Tibial artery (tissue), 4 donors: ENCODE data around the gene DPP6.

Experiments
- DNase-seq, 2 donors: peaks; one replicate each; pipeline ENCODE4 v3.0.0-alpha.2; 2019
- H3K27ac ChIP-seq, 2 donors: fragments of 200-600 bp; sonication (generic) in 1 of 2; 1 replicate in 1 of 2; 2 replicates in 1 of 2; pipeline ENCODE4 v1.5.1; 2018 to 2019; ENCODE audit warnings: mild to moderate bottlenecking in 1 of 2
- H3K27me3 ChIP-seq, 2 donors: fragments of 200-600 bp; sonication (generic) in 1 of 2; one replicate each; pipeline versions ENCODE4 v1.5.1 to v1.6.0; 2016 to 2019
- H3K36me3 ChIP-seq, 3 donors: fragments of 200-600 bp; sonication (generic) in 2 of 3; one replicate each; pipeline ENCODE4 v1.5.1; 2016 to 2019; ENCODE audit warnings: mild to moderate bottlenecking in 2 of 3
- H3K4me1 ChIP-seq, 4 donors: fragments of 200-600 bp; sonication (generic) in 2 of 4; 1 replicate in 3 of 4; 2 replicates in 1 of 4; pipeline ENCODE4 v1.5.1; 2016 to 2019
- H3K4me3 ChIP-seq, 2 donors: fragments of 200-600 bp; sonication (generic) in 1 of 2; 1 replicate in 1 of 2; 2 replicates in 1 of 2; pipeline ENCODE4 v1.5.1; 2018 to 2019; ENCODE audit warnings: mild to moderate bottlenecking in 2 of 2
- H3K9me3 ChIP-seq, 3 donors: fragments of 200-600 bp; sonication (generic) in 1 of 3; one replicate each; pipeline ENCODE4 v1.5.1; 2016 to 2019
- intact Hi-C: fragments of 100-400 bp; cut with DNase I; formaldehyde crosslinking; loops from one replicate; pipeline ENCODE4 v1.15.0; 2023; ENCODE audit warnings: low total_unique reads
- TF ChIP-seq, protein P1 (sequence below), 2 experiments: fragments of 200-600 bp in 1 of 2; fragments of 450-650 bp in 1 of 2; IDR thresholded peaks; one replicate each; pipeline ENCODE4 v1.5.1; 2017 to 2019; ENCODE audit warnings: antibody characterized with exemption in 2 of 2, mild to moderate bottlenecking in 1 of 2, moderate library complexity in 1 of 2

The DPP6 gene

DNA sequence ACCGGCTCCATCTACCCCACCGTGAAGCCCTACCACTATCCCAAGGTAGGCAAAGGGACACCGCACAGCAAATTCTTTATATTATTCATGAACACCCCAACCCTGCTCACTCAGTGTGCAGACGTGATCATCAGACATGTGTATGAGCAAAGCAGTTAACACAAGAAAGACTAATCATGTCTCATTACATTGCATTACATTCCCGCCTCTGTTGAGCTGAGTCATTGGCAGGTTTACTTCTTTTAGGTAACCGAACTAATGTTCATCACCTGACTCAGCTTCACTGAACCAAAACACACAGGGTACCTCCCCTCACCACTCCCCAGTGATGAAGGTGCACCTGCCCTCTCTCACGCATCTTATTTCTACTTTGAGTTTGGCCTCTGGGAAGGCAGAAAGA lies 717.3 kb downstream of the DPP6 start:
- TF ChIP-seq, protein P1, sequence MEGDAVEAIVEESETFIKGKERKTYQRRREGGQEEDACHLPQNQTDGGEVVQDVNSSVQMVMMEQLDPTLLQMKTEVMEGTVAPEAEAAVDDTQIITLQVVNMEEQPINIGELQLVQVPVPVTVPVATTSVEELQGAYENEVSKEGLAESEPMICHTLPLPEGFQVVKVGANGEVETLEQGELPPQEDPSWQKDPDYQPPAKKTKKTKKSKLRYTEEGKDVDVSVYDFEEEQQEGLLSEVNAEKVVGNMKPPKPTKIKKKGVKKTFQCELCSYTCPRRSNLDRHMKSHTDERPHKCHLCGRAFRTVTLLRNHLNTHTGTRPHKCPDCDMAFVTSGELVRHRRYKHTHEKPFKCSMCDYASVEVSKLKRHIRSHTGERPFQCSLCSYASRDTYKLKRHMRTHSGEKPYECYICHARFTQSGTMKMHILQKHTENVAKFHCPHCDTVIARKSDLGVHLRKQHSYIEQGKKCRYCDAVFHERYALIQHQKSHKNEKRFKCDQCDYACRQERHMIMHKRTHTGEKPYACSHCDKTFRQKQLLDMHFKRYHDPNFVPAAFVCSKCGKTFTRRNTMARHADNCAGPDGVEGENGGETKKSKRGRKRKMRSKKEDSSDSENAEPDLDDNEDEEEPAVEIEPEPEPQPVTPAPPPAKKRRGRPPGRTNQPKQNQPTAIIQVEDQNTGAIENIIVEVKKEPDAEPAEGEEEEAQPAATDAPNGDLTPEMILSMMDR (IDR thresholded peaks at IDR 0.05), result no peak
- H3K9me3 ChIP-seq, result no peaks in the 10 kb centered on the region
- H3K4me3 ChIP-seq, result no peak overlapping the region
- no peaks in the 10 kb centered on the region for H3K4me1 ChIP-seq
- no peak overlapping the region for H3K27ac ChIP-seq
- intact Hi-C loops, result no loop called here
- no peaks in the 10 kb centered on the region for H3K36me3 ChIP-seq
- no peaks in the 10 kb centered on the region for H3K27me3 ChIP-seq
- no peak for DNase-seq

DNA sequence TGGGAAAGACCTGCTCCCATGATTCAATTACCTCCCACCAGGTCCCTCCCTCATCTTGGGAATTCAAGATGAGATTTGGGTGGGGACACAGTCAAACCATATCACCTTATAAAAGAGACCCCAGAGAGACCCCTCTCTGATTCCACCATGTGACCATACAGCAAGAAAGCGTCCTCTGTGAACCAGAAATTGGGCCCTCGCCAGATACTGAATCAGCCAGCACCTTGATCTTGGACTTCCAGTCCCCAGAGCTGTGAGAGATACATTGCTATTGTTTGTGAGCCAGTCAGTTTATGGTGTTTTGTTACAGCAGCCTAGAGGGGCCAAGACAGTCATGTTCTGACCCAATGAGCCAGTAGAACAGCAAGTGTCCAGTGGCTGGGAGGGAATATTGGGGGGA lies 718.2 kb downstream of the DPP6 start:
- intact Hi-C loops, result no loop called here
- H3K36me3 ChIP-seq, result no peaks in the 10 kb centered on the region
- TF ChIP-seq, protein P1 (IDR thresholded peaks at IDR 0.05), result no peak
- no peaks in the 10 kb centered on the region for H3K9me3 ChIP-seq
- no peak for DNase-seq
- H3K27me3 ChIP-seq, result no peaks in the 10 kb centered on the region
- no peaks in the 10 kb centered on the region for H3K4me1 ChIP-seq
- H3K27ac ChIP-seq, result no peak overlapping the region
- no peak overlapping the region for H3K4me3 ChIP-seq

DNA sequence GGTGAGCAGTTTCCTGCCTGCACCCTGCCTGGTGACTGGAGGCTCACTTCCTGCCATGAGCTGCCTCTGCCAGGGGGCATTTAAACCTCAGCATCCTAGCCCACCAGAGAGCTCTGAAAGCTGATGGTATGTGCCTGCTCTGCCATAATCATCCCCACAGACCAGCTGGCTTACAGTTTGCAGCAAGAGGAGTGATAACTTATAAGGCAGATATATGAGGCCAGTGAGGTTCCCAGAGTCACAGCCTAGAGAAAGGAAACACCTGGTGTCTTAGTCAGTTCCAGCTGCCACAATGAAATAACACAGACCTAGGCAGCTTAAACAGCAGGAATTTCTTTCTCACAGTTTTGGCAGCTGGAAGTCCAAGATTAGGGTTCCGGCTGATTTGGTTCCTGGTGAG lies 718.8 kb downstream of the DPP6 start:
- Histone ChIP-seq H3K4me3 (no peak overlapping the region), H3K36me3 (no peaks in the 10 kb centered on the region), H3K4me1 (no peaks in the 10 kb centered on the region), H3K27ac (no peak overlapping the region), H3K9me3 (no peaks in the 10 kb centered on the region), H3K27me3 (no peaks in the 10 kb centered on the region)
- TF ChIP-seq, protein P1 (IDR thresholded peaks at IDR 0.05), result no peak
- DNase-seq, result no peak
- intact Hi-C loops, result no loop called here

DNA sequence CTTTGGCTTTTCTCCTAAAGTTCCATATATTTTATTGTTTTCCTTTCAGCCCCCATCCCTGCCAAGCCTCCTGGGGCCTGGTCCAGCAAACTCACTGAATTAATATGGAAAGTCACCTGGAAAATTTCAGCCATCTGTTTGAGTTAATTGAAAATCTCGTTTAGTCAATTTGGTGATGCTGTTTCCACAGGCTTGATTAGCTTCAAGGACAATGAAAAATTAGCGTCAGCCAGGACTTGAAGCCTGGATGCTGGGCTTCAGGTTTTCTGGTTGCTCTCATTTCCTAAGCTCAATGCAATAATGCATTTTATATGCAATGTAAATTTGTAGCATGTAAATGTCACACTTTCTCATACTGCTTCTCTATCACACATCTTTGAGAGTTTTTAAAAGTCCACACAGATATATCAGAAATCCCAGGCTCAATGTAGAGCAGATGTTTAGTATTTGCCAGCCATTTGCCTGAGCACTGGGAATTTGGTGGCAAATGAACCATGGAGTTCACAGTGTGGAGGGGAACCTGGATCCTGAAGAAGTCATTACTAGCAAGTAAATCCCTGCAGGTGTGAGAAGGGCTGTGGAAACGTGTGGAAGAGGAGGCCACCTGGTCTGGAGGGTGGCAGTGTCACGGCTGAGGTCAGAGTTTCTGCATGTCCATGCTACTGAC lies 722.2 kb downstream of the DPP6 start:
- H3K27me3 ChIP-seq, result no peaks in the 10 kb centered on the region
- H3K27ac ChIP-seq, result no peak overlapping the region
- no peaks in the 10 kb centered on the region for H3K36me3 ChIP-seq
- H3K4me1 ChIP-seq, result no peaks in the 10 kb centered on the region
- intact Hi-C loops, result no loop called here
- no peak for DNase-seq
- TF ChIP-seq, protein P1 (IDR thresholded peaks at IDR 0.05), result no peak
- H3K9me3 ChIP-seq, result no peaks in the 10 kb centered on the region
- H3K4me3 ChIP-seq, result no peak overlapping the region

DNA sequence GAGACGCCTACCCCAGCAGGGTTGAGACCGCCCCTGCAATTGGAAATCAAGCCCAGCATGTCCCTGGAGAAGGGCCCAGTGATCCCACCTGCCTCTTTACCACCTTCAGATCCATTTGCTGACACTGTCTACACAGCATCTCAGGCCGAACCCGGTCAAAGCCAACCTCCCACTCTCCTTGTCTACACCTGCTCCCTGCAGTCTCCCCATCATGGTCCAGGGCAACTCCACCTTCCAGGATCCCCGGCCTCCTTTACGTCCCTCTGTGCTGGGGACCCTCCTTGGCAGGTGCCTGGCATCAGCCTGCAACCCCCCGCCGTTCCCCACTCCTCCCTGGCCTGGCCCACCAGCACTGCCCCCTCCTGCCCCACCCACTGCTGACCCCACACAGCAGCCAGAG lies 723.5 kb downstream of the DPP6 start:
- no peaks in the 10 kb centered on the region for H3K36me3 ChIP-seq
- TF ChIP-seq, protein P1 (IDR thresholded peaks at IDR 0.05), result no peak
- no peaks in the 10 kb centered on the region for H3K9me3 ChIP-seq
- H3K27ac ChIP-seq, result no peak overlapping the region
- intact Hi-C loops, result no loop called here
- H3K4me1 ChIP-seq, result no peaks in the 10 kb centered on the region
- H3K27me3 ChIP-seq, result no peaks in the 10 kb centered on the region
- no peak for DNase-seq
- no peak overlapping the region for H3K4me3 ChIP-seq

DNA sequence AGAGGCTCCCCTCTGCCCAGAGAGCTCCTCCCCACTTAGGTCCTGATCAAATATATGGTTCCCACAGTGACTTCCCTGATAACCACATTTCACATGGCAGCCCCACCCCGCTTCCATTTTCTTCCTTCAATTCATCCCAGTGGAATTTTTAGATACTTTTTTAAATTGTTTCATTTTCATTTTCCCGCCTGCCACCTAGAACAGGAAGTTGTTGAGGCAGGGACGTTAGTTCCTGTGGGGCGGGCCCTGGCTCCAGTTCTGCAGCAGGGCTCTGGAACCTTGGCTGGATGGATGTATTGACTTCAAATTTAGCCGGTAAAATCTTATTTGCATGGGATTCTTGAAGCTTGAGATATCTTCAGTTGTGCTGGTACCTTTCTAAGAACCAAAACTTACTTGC lies 724.2 kb downstream of the DPP6 start:
- no peaks in the 10 kb centered on the region for H3K36me3 ChIP-seq
- H3K27me3 ChIP-seq, result no peaks in the 10 kb centered on the region
- intact Hi-C loops, result no loop called here
- DNase-seq, result no peak
- no peaks in the 10 kb centered on the region for H3K9me3 ChIP-seq
- TF ChIP-seq, protein P1 (IDR thresholded peaks at IDR 0.05), result no peak
- H3K4me1 ChIP-seq, result no peaks in the 10 kb centered on the region
- no peak overlapping the region for H3K4me3 ChIP-seq
- H3K27ac ChIP-seq, result no peak overlapping the region
